HG03135 (cell line): ENCODE measurements around the gene CRHR1.

Source experiments
- ATAC-seq: cut with Tn5 transposase; IDR thresholded peaks from one replicate; pipeline ENCODE4 v1.9.1; 2021; ENCODE audit warnings: mild to moderate bottlenecking, moderate library complexity; ENCODE audit not compliant: unreplicated experiment

Gene CRHR1

DNA sequence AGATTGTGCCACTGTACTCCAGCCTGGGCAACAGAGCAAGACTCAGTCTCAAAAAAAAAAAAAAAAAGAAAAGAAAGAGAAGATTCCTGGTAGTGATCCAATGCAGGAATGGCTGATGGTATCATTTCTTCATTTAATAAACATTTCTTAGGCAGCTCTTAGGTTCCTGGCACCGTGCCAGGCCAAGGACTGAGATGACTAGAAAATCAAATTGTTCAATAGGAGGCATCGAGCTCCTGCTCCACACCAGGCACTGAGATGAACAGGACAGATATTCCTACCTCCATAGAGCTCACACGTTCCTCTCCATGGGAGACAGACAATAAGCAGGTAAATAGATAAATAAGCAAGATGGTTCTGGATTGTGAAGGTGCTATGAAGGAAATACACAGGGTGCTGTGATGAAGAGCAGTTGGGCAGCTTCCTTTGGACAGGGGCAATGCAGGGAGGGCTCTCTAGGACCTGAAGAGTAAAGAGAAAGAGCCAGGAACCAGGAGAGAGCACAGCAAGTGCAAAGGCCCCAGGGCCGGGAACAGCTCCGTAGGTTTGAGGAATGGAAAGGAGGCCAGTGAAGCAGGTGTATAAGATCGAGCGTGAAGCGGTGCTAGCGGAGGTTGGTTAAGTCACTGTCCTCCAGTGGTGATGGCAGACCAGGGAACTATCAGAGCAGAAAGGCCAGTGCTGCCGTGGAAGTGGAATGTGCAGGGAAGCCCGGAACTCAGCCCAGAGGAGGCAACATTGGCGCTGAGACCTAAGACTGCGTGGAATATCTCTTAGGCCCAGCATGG lies 26.5 kb upstream of the CRHR1 start:
- no peak for ATAC-seq

GRCh38 chr17:45758544-45758943 lies 25.6 kb upstream of the CRHR1 start:
- ATAC-seq, result no peak

DNA sequence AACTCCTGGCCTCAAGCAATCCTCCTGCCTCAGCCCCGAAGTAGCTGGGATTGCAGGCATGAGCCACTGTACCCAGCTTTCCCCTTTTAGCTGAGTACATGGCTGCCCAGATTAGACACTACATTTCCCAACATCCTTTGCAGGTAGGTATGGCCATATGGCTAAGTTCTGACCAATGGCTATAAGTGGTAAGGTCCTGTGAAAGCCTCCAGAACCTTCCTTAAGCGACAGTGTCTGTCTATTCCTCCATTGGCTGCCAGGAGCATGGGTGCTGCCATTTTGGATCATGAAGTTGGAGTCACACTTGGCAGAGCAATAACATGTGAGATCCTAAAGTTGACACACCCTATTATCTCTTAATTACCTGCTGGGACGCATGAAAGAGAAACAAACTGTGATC lies 24.4 kb upstream of the CRHR1 start:
- no peak for ATAC-seq

- no peak for ATAC-seq
These were observed 22.1 kb upstream of the CRHR1 start for GRCh38 chr17:45761957-45762565.

GRCh38 chr17:45763182-45763581 lies 20.9 kb upstream of the CRHR1 start:
- ATAC-seq, result no peak

DNA sequence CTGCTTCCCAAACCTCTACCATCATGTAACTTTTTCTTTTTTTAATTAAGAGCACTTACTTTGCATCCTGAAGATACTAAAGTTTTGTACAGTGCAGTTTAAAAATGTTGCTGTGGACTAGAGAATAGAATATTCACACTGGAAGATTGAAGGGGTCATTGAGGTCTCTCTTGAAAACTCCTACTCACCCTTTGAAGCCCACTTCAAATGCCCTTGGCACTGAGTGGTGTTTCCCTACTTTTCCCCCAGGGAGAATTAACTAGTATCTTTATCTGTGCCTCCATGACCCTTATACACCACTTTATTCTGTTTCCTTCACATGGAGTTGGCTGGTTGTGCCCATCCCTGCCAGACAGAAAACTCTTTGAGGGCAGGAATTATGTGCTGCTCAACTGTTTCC lies 19.6 kb upstream of the CRHR1 start:
- ATAC-seq, result no peak

- ATAC-seq, result no peak
These were observed 16.1 kb upstream of the CRHR1 start for GRCh38 chr17:45768000-45768399.

- ATAC-seq, result no peak
These were observed 13.4 kb upstream of the CRHR1 start for GRCh38 chr17:45770632-45771270.

DNA sequence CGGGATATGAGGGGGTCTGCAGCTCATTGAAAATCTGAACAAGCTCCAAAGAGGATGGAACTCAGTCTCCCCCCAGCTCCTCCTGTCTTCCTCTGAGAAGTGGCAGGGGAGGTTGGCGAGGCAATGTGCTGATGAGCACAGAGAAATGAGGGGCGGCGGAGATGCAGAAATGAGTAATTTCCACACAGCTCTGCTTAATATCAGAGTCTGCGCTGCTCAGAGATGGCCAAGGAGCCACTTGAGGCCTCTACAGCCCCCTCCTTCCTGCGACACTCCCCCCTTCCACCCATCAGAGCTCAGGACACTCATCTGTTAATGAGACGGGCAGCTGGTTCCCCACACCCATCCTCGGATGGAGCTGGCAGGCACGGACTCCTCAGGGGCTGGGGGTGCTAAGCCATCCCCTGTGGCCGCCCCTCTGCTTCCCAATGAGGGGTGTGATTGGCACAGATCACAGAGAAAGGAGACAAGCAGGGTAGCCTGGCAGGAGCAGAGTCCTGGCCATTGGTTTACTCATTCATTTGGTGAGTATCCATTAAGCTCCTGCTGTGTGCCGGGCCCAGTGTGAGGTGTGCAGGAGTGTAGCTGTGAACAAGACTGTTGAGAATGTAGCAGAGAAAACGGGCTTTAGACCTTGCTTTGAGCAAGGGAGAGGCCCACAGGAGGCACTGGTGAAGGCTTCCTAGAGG lies 12.7 kb upstream of the CRHR1 start:
- no peak for ATAC-seq

- ATAC-seq, result no peak
These were observed 9.0 kb upstream of the CRHR1 start for GRCh38 chr17:45775148-45775547.

- no peak for ATAC-seq
These were observed 8.5 kb upstream of the CRHR1 start for GRCh38 chr17:45775576-45776011.

- ATAC-seq, result no peak
These were observed 7.2 kb upstream of the CRHR1 start for GRCh38 chr17:45776896-45777295.

DNA sequence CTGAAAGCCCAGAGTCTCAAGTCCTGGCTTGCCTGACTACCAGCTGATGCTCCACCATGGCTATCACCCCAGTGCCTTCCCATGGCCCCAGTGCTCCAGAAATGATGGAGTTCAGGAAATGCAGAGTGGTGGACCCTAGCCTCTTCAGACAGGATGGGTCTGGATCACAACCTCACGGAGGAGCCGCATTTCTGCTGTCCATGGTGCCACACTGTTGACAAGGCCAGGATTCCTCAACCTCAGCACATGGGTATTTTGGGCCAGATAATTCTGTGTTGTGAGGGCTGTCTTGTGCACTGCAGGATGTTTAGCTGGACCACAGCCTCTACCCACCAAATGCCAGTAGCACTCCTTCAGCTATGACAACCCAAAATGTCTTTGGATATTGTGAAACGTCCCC lies 6.7 kb upstream of the CRHR1 start:
- no peak for ATAC-seq

DNA sequence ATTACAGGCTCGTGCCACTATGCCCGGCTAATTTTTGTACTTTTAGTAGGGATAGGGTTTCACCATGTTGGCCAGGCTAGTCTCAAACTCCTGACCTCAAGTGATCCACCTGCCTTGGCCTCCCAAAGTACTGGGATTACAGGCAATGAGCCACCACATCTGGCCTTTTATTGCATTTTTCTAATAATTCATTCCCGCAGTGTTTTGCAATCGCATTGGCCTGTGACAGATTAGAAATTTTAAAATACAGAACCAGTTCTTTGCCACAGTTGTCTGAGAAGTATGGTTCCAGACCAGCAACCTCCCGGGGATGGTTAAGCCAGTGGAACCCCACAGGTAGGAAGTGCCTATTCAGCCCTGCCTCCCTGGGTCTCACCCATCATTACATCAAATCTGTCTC lies 3.2 kb upstream of the CRHR1 start:
- ATAC-seq, result no peak

GRCh38 chr17:45782889-45783592 lies 1.1 kb upstream of the CRHR1 start:
- no peak for ATAC-seq

DNA sequence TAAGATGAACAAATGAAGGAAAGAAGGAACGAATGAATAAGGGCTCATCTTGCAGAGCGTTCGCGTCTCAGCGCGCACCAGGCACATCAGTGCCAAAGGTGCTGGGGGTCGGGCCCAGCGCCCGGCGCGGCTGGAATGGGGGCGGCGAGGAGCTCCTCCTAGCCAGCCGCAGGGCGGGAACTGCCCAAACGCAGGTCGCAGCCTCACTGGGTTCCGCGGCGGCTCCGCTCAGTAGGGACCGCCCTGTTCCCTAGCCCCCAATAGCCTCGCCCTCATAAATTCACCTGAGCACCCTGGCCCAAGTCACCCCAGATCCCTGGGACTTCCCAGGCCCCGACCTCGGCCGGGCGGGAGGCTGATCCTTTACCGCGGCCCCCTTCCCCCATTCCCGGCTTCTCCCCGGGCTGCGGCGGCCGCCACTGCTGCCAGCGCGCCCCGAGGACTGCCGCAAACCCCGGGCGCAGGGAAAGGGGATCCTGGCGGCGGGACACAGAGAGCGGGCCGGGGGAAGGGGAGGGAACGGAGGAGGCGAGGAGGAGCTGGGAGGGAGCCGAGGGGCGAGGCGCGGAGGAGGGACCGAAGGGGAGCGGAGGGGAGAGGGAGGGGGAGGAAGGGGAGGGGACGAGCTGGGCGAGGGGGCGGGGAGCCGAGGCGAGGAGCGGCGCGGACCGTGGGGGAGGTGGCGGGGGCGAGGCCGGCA lies 377 bp upstream of the CRHR1 start:
- no peak for ATAC-seq

DNA sequence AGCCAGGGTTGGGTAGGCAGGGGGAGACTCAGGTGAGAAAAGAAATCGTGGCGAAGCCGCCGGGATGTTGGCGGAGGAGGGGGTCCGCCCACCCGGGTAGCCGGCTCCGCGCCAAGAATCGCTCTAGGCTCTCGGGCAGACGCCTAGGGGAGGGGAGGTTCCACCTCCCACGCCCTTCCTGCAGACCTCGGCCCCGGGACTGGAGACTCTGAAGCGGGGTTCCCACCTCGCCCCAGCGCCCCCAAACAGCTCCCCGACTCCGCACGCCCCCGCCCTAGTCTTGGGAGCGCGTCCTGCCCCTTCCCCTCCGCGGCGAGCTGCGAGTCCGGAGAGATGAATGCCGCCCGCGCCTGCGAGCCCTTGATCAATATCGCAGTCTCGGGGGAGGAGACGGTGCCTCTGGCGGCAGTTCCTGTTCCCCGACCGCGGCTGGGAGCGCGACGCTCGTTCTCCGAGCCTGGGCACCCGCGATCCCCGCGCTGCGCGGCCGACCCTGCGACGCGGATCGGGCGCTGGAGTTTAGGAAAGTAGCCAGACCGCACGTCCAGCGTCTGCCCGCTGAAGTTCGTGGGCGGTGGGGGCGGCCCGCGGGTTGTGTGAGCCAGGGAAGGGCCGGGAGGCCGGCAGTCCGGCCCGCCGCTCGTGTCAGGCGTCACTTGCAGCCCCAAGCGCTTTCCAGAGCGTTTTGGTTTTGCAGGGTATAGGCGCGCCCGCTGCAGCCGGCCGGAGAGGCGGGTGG lies 790 bp downstream of the CRHR1 start:
- no peak for ATAC-seq

DNA sequence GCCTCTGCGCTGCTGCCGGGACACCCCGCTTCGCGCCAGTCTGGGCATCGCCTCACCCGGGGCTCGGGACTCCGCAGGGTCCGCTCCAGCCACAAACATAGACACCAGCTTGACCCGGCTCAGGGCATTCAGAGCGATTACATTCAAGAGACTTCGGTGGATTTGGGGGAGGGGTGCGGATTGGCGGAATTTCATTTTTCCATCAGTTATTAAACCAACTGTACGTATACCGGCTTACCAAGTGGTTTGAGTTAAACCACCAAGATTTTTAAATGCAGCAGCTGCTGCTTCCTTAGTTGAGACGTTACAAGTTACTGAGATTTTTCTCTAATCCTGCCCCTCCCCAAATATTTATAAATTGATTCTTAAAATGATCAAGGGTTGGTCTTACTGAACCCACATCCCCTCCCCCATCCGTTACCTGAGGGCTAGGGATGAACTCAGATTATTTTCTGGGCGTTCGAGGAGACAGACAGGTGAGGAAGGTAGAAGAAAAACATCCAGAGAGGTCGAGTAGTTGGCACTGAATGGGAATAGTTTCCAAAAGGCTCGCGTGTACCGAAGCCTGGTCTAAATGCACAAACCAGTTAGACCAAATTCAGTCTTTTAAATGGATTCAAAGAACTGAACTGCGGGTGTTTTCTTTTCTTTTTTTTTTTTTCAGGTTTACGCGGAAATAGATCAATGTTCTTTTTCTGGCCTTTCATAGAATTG lies 1.5 kb downstream of the CRHR1 start:
- ATAC-seq, result no peak

DNA sequence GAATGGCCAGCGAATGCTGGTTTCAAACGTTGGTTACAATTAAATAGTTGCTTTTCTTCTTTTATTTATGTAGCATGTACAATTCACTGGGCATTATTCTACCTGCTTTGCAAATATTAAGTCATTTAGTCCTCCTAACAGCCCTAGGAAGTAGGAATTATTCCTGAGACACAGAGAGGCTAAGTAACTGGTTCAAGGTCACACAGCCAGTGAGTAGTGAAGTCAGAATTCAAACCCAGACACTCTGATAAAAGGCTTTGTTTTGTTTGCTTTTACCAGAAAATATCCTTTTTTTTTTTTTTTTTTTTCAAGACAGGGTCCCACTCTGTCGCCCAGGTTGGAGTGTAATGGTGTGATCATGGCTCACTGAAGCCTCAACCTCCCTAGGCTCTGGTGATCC lies 2.2 kb downstream of the CRHR1 start:
- ATAC-seq, result no peak
